ENCODE measurements around the gene GSN.

Gene GSN

DNA sequence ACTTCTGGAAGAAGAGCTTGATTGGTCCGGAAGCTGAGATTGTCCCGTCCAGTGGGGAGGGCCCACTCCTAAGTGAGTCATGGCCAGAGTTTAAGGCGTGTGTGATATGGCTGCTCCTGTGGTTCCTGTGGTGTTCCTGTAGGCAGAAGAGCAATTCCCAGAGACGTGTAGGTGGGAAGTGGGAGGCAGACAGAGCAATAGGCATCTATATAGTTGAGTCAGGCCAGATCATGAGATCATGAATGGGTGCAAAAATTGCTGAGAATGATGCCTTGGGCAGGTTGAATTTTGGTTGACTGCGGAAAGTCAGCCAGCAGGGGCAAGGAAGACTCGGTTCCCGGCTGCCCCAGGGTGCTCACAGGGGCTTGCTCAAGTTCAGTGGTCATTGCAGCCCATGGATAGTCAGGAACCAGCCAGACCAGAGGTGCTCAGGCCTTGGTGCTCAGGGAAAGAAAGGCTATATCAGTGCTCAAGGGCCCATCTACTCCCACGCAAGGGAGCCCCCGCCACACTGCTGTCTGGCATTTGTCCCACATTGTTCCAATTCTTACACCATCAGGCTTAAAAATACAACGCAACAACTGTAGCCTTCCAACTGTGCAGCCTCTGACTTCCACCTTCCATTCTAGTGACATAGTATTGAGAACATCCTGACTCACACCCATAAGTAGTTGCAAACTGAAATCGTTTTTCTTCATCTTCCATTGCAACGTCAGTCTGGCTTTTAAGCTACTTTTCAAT is 21.0 kb upstream of the GSN start:
- DNase-seq = peak; percentile 93

DNA sequence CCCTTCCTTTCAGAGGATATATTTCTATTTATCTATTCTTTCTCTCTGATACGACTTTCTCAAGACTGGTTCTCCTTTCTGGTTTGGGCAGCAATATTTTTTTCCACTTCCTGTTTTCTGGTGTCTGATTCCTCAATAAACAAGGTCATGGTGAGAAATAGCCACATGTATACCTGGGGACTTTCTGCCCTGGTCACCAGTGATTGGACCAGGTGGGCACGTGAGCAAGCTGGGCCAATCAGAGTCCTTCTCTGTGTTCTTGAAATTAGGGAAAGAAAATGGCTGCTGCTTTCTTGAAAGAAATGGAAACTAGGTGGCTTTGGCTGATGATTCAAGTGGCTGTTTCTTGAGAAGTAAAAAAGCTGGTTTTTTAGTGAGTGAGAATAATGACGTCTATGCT is 18.4 kb upstream of the GSN start:
- no peak for DNase-seq

DNA sequence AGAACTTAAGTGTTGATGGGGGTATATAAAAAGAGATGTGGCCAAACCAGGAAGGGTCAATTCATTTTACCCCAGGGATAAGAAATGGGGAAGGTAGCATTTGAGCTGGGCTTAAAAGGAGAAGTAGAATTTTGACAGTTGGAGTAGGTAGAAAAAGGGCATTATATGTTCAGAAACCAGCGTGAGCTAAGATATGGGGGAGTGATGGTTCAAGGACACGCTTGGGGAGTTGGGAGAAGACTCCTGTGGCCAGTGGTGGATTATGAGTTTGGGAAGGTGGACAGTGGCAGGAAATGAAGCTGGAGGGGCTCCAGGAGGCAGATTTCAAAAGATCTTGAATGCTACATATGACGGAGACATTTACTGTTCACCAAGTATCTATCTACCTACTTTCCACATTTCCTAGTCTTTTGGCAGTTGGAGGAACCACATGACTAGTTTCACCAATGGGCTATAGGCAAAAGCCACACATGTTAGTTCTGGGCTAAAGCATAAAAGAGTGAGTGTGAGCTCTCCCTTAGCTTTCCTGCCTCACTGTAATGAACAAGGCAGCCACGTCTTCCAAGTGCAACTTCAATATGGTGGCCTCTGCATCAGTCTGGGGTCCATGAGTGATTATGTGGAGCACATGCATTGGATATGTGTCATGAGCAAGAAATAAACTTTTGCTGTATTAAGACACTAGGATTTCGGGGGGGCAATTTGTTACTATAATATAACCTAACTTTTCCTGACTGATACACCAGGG is 15.7 kb upstream of the GSN start:
- no peak for DNase-seq

DNA sequence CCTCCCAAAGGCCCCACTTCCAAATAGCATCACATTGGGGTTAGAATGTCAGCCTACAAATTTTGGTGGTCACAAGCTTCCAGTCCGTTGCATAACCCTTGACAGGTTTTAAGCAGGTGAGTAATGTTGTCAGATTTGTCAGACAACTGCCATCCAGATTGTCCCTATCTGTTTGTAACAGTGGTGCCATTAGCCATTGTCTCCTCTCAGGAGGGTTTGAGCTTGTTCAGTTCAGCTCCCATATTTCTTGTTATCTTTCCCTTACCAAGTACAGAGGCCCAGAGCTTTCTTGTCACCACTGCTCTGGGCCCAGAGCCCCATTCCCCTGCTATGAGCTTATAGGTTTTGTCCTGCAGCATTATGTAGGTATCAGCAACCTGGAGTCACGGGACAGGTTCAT is 14.8 kb upstream of the GSN start:
- DNase-seq = no peak

DNA sequence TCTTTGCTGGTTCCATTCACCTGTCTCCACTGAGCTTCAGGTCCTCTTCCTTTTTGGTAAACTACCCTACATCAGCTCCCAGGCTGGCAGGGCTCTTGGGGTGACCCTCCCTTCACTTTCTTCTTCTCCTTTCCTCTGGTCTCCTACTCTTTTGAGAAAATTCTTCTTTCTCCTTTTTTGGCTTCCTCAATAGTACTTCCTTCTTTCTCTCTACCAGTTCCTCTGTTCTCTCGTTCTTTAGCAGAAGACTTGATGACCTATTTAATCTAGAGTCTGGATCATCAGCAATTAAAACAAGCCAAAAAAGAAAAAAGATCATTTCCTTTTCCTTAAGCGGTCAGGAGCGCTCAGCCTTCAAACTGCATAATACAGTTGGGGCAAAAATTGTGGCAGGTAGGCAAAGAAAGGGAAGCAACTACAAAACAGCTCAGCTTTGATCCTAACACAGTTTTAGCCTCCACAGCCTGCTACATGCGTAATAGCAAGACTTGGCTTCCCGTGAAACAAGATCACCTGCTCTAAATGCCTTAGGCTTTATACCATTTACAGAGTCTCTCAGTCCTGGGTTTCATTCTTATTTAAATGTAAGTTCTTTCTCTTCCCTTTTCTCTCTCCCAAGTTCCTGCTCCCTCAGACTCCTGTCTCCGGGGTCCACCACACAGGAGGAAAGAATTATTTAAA is 14.0 kb upstream of the GSN start:
- DNase-seq = no peak

DNA sequence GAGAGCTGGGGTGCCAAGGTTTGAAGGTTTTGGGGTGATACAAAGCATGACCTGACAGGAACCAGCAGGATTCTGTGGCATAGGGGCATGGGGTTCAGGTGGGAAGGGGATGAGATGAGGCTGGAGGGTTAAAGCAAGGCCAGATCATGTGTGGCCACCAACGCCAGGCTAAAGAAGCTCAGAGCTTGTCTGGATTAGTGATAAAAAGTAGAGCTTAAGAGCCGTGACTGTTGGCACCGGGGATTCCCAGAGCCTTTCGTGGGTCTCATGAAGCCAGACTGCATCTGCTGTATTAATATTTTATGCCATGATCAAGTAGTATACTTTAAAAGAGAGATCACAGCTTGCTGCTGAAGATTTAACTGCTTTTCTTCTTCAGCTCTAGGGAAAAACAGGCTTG is 8.5 kb upstream of the GSN start:
- no peak for DNase-seq

DNA sequence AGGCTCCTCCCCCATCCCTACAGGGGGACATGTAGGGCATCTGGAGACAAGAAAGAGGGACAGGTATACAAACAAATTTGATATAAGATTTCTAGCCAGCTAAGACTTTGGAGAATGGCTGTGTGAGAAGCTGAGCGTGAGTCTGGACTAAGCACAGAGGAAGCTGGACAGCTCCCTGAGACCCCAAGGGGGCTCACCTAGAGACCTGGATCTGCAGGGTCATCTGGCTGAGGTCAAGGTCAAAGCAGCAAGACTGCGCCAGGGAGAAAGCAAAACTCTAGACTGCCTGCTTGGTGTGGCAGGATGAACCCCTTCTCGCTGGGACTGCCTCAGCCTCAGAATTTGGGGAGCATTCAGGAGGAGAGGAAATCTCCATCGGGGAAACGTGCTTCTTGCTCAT is 8.0 kb upstream of the GSN start:
- DNase-seq = no peak

DNA sequence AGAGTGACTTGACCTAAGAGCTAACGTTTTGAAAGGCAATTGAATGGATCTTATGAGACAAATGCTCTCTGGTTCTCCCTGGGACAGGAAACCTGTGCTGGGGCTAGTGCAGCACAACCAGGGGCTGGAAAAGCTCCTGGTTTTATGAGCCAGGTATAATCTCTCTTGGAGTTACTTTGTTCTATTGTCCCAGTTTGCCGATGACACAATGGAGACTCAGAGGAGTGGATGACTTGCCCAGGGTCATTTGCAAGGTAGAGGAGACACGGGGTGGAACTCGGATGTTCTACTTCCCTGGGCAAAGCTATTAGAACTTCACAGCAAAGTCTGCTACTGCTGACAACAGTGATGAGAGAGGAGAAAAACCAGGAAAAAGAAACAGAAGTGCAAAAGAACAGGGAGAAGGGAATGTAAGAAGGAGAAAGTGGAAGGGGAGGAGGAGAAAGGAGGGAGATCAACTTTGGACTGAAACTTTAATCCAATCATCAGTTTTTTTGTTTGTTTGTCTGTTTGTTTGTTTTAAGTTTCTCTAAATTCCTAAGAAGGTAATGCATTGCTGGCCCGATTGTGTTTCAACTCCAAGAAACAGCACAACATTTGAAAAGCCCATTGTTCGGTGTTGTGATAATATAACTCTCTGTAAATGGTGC is 7.4 kb upstream of the GSN start:
- no peak for DNase-seq

DNA sequence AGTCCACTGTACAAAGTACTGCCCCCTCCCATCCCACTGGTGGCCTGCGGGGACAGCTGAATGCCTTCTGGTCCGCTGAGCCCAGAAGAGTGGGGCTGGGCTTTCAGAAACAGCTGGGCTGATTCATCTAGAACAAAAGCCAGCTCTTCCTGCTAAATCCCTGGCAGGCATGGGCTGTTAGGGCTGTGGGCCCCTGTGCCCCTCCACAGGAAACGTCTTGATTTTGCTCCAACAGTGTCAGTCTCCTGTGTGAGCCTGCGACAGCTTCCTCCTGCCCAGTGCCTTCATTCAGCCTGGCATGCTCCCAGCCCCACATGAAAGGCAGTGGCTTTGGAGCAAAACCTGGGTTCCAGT is 6.9 kb upstream of the GSN start:
- peak; percentile 60 for DNase-seq

DNA sequence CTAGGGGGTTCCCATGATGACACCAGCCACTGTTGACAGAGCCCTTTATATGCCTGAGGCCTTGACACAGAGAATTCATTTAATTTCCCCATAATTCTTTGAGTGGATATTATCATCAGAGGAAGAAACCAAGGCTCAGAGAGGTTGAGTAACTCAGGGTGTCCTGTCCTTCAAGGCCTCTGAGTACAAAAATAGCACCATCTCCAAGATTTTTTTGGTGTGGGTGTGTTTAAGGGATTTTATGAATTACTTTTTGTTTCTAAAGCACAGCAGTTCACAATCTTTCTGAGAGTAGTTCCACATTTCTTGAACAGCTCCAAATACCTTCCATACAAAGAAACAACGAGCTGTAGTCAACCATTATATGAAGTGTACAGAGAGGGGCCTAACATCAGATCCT is 6.2 kb upstream of the GSN start:
- DNase-seq = no peak

DNA sequence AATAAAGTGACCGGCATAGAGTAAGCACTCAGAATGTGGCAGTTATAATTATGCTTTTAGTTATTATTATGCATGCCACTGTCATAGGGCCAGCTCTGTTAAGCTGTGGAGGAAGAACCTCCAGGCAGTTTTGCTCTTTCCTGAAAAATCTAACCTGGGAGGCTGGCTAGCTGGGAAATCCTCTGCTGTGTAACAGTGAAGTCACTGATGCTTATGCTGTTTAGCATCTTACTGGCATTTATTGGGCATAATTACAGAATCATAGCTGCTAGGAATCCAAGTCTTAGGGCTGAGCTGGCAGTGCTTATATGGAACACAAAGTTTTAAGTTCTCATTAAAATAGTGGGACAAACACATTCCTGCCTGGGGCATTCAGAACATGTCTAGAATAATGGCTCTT is 5.5 kb upstream of the GSN start:
- DNase-seq = no peak

DNA sequence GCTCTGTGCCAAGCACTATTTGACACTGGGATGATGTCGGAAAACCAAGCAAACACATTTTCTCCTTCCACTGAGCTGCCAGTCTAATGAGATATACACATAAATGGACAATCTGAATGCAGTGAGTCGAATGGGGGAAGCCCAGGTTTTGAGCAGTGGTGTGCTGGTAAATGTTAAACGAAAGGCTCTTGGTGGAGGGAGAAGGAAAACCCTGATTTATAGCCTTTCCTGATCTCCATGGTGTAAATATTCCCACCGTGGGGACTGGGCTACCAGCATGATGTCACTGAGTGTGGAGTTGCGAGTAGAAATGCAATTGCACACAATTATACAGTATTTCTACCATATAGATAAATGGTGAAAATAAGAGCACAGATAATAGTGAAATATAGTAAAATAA is 5.0 kb upstream of the GSN start:
- DNase-seq = no peak

DNA sequence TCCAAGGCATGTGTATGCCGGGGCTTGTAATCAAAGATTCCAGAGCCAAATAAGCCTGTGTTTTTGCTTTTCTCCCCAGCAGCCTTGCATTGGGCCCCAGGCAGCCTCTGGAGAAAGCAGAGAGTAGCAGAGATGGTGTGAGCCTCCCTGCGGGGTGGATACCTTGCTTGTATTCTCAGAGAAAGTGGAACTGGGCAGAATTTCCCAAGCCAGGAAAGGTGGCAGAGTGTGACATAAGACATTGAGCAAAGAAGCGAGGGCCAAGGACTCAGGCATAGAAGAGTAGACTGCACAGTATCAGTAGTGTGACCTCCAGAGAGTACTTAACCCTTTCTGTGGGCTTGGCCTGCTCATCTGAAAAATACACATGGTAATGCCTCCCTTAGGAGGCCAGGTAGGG is 1.6 kb upstream of the GSN start:
- no peak for DNase-seq

DNA sequence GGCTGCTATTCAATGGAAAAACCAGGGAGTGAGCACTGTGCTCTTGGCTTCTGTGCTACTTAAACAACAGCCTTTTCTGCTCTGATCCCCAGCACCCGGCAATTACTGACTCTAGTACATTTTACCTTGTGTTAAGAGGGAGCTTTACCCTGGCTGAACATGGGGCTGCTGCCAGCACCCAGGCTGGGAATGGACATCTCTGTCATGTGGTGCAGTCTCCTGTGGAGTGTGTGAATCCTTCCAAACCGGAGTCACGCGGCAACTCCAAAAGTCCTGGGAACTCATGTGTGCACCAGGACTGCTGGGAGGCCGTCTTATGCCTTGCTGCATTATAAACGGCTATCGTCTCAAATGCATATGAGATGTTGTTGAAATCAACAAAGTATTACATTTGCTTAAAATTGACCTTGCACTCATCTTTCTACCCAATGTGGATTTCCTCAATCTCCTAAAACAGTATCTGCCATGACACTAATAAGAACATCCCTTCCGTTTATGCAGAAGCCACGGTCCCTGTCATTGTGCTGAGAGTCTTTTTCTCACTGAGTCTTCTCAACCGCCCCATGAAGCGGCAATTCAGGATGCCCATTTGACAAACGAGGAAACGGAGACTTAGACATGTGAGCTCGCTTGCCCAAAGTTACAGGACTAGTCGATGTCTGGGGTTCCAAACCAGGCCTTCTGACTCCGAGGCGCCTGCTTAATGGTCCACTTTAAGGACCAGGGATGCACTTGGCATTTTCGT is 884 bp upstream of the GSN start:
- no peak for DNase-seq

DNA sequence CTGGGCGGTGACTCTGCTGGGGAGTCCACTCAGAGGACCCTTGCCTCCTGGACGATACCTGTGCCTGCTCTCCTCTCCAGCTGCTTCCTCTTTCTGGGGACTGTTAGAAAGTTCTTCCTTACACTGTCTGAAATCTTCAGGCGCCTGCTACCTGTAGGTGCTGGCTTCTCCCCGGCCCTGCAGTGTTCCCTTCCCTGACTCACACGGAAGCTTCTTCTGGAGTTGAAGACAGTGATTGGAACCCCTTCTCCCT is 562 bp downstream of the GSN start:
- no peak for DNase-seq

DNA sequence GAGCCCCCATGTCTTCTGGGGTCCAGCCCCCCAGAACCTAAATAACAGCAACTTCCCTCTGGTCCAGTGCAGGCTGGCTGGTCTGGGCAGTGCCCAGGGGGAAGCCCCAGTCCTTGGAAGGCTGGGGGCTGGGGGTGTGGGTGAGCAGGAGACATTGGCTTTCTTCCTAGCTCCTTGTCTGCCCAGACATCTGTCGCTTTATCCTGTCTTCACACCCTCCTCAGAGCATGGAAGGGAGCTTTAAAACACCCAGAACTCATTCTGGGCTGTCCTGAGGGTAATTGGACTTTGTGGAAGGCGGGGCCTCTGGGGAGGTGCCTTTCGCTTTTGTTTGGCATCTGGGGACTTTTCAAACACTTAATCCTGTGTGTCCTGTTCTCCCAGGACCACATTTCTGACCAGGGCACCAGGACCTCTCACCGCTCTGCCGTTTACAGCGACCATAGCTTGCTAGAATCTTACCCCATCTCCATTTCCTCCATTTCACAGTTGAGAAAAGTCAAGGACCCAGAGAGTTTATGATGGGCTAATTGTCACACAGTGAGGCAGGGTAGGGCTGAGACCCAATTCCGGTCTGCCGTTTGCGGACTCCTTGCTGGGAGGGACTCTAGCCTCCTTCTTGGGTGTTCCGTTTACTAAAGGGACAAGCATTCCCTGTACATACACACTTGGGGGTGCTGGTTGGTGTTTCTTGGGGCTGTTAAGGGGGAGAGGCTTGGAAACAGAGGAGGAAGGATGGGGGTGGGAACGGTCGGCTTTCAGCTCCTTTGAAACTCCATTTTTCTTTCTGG is 1.1 kb downstream of the GSN start:
- DNase-seq = peak; percentile 64

DNA sequence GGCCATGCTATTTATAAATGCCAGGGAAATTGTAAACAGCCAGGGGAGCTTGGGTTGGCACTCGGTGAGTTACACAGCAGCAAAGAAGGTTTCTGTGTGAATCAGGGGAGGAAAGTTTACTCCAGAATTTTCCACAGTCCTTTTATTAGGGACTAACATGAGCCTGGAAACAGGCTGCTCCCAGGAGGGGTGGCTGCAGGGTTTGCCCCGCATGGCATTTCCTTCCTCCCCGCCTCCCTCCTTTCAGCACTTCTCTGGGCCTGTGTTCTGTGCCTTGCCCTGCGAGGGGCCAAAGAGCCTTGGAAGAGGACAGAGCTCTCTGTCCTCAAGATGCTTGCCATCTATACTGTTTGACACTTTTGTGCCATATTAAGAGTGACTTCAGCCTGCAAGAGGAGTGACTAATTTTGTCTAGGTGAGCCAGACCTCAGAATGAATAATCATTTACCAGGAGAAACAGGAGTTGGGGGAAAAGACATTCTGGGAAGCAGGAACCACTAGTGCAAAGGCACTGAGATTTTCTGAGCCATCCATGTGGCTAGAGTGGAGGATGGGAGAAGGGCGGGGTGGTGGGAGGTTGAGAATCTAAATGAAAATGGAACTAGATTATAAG is 1.8 kb downstream of the GSN start:
- DNase-seq = no peak

DNA sequence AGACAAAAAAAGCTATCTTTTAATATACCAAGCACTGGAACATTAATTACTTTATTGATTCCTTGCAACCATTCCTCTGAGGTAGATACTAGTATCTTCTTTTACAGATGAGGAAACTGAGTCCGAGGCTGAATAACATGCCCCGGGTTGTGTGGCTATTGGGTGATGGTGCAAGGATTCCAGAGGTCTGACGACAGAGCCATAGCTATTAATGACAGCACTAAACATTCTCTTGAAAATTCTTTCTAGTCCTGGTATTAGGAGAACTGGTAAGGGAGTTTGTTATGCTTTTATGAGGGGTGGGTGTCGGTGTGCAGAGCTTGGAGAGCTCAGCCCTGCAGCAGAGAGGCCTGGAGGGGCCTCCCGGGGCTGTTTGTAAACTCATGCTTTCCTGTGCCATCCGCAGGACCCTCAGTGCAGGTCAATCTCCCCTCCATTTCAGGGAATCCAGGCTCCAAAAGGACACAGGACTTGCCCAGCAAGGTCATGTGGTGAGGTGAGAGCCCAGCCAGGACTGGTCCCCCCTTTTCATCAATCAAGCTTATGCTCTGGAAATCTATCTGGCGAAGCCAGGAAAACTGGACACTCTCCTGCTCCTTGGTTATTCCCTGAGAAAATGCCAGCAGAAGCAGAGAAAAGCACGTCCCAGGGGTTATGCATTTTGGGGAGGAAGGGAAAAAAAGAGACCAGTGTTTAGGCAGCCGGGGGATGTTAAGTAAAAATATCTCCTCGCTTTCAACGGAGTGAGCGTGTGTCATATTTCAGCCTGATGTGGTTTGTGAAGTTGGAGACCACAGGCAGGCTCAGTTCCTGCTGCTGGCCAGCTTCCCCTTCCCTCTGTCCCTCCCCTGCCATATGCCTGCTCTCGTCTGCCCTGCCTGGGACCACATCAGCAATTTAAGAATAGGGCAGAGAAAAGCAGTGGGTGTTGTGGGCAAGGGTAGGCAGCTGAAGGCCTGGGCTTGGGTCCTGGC is 3.7 kb downstream of the GSN start:
- peak; percentile 89 for DNase-seq

DNA sequence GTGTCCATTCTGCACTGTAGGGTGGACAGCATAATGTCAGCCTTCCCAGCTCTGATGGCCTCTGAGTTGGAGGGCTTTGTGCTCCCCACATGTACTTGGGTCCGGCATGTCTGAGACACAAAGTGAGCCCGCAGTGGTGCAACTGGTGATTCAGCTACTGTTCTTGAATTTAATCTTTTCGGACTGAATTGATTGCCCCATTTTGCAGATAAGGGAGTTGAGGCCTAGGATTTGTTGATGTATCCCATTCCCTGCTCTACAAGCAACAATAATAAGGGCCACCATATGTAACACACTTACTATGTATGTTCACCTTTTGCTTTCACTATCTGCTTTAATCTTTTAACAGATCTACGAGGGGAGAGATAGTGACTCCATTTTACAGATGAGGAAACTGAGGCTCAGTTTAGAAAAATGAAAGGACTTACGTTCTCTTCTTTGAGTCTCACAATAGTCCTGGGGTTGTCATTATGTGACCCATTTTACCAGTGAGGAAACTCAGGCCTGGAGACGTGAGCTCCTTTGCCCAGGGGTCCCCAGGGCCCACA is 4.5 kb downstream of the GSN start:
- DNase-seq = no peak
